T-helper 2 cell treated with Interferon-gamma antibody and Interleukin-4, amounts not matched to agents 100 ng/mL and 5 ng/mL, for 36 hours (primary cell): Measurements from ENCODE around the gene CBX6. TPM values are rescaled to one million over a fixed set of nuclear protein-coding genes. Genes with fewer than 3 reads are reported as not detected.

ENCODE experiments used
- intact Hi-C: fragments of 100-400 bp; cut with micrococcal nuclease; formaldehyde crosslinking; loops from one replicate; pipeline ENCODE4 v1.15.1; 2023
- total RNA-seq: library from RNA; stranded (reverse); gene quantifications from 2 replicates; pipeline ENCODE4 v1.2.3, GENCODE V29; 2022

CBX6 gene
- total RNA-seq, 1 donor from 2014 or later: 67.9 TPM

DNA sequence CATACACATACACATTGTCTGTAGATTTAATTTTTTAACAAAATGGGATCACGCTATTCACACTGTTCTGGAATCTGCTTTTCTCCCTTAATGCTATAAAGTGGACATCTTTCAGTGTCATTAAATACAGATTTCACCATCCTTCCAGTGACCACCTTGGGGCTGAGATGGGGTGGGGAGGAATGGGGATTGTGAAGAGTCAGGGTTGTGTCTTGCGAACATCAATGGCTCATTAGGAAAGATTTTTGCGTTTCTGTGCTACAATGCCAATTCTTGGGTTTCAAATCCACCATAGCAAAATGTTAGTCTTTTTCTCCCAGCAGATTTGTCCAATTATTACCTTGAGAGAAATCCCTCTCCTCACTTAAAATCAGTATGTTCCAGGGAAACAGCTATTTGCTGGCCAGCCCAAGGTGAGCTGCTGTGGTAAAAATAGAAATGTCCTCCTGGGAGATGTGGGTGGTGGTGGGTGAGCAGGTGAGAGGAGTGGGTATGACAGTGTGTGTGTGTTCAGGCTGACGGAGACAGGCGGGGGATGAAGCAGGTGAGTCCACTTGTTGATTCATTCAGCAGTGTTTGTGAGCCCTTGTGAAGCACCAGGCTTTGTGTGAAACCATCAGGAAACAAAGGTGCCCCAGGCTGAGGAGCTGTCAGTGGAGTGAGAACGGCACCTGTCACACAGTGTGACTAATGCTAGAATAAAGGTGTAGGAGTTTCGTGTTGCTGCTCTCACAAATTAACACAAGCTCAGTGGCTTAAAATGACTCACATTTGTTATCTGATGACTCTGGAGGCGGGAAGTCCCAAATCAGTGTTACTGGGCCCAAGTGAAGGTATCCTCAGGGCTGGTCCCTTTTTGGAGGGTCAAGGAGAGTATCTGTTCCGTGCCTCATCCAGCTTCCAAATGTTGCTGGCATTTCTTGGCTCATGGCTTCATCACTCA is 1.7 kb upstream of the CBX6 start:
- intact Hi-C loops: loop anchor here (5.0 kb wide), 1 partner anchor 109 kb away; the partner anchor contains the start of gene APOBEC3B

- intact Hi-C loops: loop anchor here (5.0 kb wide), 1 partner anchor 109 kb away; the partner anchor contains the start of gene APOBEC3B
These were observed 824 bp upstream of the CBX6 start for GRCh38 chr22:38872831-38873248.

DNA sequence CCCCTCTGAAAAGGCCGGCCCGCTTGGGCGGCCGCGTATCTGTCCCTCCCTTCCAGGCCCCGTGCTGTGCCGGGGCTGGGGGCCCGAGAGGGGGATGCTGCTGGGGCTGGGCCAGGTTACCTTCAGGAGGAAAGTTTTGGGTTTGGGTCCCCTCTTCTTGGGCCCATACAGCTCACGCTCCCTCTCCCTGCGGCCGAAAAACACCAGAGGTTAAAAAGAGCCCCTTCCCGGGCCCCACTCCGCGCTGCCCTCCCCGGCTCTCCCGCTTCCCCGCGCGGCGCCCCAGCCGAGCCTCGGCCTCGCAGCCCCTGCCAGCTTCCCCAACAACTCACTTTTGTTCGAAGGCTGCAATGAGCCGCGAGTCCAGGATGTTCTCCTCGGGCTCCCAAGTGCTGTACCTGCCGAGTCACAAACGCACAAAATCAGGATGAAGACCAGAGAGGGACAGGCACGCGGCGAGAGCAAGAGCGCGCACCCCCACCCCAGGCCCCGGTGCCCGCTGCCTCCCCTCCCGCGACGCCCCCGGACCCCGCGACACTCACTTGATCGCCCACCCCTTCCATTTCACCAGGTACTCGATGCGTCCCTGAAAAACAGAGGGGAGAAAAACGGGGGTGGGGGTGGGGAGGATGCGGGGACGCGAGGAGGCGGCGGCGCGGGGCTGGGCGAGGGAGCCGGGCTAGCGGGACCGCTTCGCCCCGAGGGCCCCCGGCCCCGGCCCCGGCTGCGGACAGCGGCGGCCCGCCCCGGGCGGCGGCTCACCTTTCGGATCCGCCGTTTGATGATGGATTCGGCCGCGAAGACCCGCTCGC is 450 bp downstream of the CBX6 start:
- intact Hi-C loops: loop anchor here (2.0 to 5.0 kb wide), 3 partner anchors 111 to 447 kb away; partner anchors contain the start of genes APOBEC3B, RPL3 and SUN2

DNA sequence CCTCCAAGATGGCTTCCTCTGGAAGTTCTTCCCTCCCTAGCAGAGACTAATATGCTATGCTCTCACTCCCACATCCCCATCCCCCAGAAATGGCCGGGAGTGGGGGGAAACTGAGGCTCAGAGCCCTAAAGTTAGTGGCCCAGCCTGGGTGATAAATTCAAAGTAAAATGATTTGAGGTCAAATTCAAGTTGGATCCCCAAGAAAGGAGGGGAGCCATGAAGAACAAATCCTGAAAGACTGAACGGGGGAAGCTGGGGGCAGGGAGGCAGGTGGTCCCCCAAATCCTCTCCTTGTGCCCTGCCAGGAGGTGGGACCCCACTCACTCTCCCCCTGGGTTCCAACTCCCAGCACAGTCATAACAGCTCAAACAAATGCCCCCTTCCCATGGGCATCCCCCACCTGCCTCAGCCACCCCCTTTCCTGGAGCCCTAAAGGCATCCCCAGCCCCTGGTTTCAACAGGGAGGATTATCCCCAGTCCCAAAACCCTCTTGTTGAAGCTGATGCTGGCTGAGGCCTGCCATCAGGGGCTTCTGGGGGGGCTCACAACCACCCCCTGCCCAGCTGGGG is 1.1 kb downstream of the CBX6 start:
- intact Hi-C loops: loop anchor here (1.0 to 5.0 kb wide), 5 partner anchors 111 to 448 kb away; partner anchors contain the start of genes APOBEC3B, RPL3 and SUN2

GRCh38 chr22:38870312-38870741 is 1.7 kb downstream of the CBX6 start:
- intact Hi-C loops: loop anchor here (1.0 to 5.0 kb wide), 5 partner anchors 112 to 448 kb away; partner anchors contain the start of genes APOBEC3B, RPL3 and SUN2

DNA sequence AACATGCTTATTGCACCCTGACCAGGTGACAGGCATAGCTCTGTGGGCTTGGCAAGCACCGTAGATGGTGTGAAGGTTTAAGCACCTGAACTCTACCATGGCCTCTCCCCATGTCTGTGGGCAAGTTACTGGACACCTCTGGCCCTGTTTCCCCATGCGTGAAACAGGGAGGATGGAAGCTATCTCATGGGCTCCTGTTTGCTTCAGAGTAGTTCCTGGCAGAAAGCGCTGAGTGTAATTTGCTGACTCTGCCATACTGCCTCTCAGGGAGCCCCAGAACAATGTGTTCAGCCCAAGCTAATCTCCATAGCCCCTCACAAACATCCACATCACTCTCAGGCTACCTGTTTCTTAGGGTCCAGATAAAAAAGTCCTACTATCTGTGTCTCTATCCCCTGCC is 2.4 kb downstream of the CBX6 start:
- intact Hi-C loops: loop anchor here (1.0 to 5.0 kb wide), 5 partner anchors 113 to 449 kb away; partner anchors contain the start of genes APOBEC3B, RPL3 and SUN2

DNA sequence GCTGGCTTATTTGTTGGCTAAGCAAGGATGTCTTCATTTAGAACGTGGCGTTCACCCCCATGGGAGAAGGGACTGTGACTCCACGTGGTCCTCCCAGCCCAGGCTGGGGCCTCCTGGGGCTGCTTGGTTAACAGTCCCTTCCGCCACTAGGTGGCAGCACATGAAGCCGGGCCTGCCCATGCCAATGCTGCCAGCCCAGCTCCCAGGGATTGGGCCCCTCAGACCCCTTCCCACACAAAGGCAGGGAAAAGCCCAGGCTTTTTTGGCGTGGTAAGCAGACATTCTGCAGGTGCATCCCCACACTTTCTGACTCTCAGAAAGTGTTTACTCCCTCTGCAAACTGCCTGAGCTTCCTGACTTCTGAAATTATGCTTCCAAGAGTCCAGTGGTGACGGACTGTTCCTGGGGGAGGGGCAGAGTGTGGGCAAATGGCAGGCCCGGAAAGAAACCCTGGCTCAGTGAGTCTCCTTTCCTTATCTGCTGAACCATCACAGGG is 3.1 kb downstream of the CBX6 start:
- intact Hi-C loops: no loop called here

DNA sequence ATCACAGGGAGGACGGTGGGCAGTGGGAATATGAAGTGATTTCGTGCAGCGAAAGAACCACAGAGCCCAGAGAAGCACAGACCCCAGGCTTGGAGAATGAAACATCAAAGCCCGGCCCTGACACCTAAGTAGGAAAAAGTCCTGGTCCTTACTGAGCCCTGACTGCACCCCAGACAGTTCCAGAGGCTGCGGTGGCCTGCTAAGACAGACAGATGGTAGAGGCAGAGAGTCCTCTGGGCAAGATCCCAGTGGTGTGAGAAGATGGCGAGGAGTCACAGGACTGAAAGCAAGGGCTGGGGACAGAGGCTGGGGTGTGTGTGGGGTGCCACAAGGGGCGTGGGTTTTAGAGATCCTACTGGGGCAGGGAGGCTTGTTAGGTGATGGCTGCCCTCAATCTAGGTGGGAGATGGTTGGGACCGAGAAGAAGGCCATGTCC is 3.7 kb downstream of the CBX6 start:
- intact Hi-C loops: no loop called here

DNA sequence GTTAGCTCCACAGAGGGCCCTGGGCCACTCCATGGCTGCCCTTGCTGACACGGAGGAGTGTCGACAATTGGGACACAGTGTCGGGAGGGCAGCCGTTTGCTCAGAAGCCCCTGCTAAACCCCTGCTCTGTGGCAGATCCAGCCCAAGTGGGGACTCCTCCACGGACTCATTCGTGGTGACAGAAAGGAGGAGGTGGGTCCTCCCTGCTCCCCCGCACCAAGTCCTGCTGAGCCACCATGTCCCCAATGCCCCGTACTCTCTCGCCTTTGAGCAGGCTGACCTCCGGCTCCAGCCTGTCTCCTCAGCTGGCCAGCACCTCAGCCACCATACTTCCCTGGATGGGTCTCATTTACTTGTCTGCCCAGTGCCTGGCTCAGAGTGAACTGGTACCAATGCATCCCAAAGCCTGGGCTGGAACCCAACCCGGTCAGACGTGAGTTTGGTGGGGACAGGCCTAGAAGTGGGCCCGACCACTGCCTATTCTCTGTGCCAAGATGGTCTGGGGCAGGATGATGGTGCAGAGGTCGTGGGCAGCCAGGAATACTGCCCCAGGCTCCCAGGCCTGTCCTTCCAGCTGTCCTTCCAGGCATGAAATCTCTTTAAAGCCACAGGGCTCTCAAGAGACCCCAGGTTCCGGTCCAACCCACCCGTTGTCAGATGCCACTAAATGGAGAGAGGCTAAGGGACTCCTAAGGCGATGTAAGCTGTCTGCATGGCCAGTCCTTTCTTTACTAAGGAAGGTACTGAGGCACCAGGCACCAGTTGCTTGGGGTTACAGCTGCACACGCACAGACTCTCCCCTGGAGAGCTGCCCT is 4.3 kb downstream of the CBX6 start:
- intact Hi-C loops: no loop called here

DNA sequence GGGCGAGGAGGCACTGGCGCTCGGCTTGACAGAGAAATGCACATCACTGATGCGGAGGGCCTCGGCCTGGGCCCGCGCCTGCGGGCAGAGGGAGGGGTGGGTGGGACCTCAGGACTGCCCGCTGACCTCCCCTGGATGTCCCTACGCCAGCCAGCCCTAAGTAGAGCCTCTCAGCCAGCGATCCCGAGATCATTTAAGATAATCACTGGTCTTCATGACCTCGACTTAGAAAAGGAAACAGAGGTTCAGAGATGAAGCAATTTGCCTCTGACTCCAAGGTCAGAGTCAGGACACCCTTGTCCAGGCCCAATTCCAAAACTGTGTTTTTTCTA is 4.9 kb downstream of the CBX6 start:
- intact Hi-C loops: no loop called here

GRCh38 chr22:38866399-38867123 is 5.5 kb downstream of the CBX6 start:
- intact Hi-C loops: no loop called here

DNA sequence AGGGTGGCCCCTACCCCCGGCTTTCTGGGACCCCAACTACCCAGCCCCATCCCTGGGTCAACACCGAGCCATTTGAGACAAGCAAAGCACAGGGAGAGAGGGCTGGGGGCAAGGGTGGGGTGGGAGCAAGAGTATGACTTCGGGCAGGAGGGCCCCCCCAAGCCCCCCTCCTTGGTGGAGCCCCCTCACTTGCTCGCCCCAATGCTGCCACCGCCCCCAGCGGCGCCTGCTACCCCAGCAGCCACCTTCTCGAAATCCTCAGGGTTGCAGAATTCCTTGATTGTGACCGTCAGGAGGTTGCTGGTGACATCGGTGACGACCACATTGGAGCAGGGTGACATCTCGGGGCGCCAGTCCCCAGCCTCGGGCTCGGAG is 6.0 kb downstream of the CBX6 start:
- intact Hi-C loops: no loop called here

- intact Hi-C loops: no loop called here
These were observed 6.6 kb downstream of the CBX6 start for GRCh38 chr22:38865201-38866023.

GRCh38 chr22:38864361-38865191 is 7.4 kb downstream of the CBX6 start:
- intact Hi-C loops: no loop called here

DNA sequence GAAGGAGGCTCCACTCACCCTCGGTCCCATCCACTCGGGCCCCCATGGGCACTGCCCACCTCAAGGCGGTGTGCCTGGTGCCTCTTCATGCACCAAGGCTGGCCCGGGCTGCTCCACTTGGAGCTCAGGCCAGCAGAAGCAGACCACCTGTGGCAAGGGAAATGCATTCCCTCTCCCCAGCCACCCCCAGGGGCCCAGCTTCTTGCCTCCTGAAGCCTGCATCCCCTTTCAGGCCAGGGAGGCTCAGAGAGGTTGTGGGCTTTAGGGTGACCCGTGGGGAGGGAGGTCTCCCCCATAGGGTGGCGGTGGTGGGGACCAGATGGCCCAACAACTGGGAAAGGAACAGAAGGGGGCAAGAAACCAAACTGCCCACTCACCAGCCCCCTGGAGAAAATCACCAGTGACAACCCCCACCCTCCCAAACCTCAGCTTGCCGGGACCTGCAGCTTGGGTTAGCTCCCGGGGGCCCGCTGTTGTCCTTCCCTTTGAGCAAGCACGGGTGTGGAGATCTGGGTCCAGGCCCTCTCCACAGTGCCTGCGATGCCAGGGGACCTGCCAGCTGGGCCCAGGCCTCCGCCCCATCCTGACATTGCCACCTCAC is 8.4 kb downstream of the CBX6 start:
- intact Hi-C loops: no loop called here

GRCh38 chr22:38862375-38863329 is 9.4 kb downstream of the CBX6 start:
- intact Hi-C loops: no loop called here
